Upper lobe of left lung (tissue), 6 donors: ENCODE data around the gene MAPKBP1. TPM values are rescaled to one million over a fixed set of nuclear protein-coding genes. Genes with fewer than 3 reads are reported as not detected.

ENCODE experiments used
- ATAC-seq, 2 donors: fragments of 200-7000 bp; cut with Tn5 transposase; one replicate each; pipeline ENCODE4 v1.9.1; 2022; ENCODE audit warnings: mild to moderate bottlenecking in 2 of 2, moderate library complexity in 2 of 2; ENCODE audit not compliant: low FRiP score in 2 of 2
- DNase-seq, 2 donors: peaks; one replicate each; pipeline ENCODE4 v3.0.0-alpha.2; 2019 to 2020
- H3K27ac ChIP-seq, 4 donors: fragments of 200-600 bp; sonication (generic); one replicate each; pipeline ENCODE4 v1.5.1; 2016 to 2019
- H3K27me3 ChIP-seq, 4 donors: fragments of 200-600 bp; sonication (generic); one replicate each; pipeline ENCODE4 v1.5.1; 2017 to 2019
- H3K36me3 ChIP-seq, 4 donors: fragments of 200-600 bp; sonication (generic); one replicate each; pipeline ENCODE4 v1.5.1; 2016 to 2019
- H3K4me1 ChIP-seq, 4 donors: fragments of 200-600 bp; sonication (generic); one replicate each; pipeline ENCODE4 v1.5.1; 2018 to 2019
- H3K4me3 ChIP-seq, 4 donors: fragments of 200-600 bp; sonication (generic); one replicate each; pipeline ENCODE4 v1.5.1; 2017 to 2019; ENCODE audit warnings: mild to moderate bottlenecking in 2 of 4, moderate library complexity in 1 of 4
- H3K9me3 ChIP-seq, 4 donors: fragments of 200-600 bp; sonication (generic); one replicate each; pipeline ENCODE4 v1.5.1; 2018 to 2019
- CTCF ChIP-seq, 6 experiments: fragments of 450-650 bp in 4 of 6; fragments of 200-600 bp in 2 of 6; sonication (generic) in 2 of 6; IDR thresholded peaks; one replicate each; pipeline ENCODE4 v1.5.1; 2016 to 2019; ENCODE audit warnings: antibody characterized with exemption in 6 of 6
- EP300 ChIP-seq, 4 donors: sonication (generic); formaldehyde crosslinking; IDR thresholded peaks; one replicate each; pipeline ENCODE4 v1.5.1; 2017; ENCODE audit warnings: antibody characterized with exemption in 4 of 4, control low read depth in 2 of 4
- POLR2A ChIP-seq, 4 donors: fragments of 450-650 bp; IDR thresholded peaks; one replicate each; pipeline ENCODE4 v1.5.1; 2016 to 2017; ENCODE audit warnings: antibody characterized with exemption in 4 of 4, mild to moderate bottlenecking in 2 of 4
- POLR2AphosphoS5 ChIP-seq, 2 donors: sonication (generic); formaldehyde crosslinking; IDR thresholded peaks; one replicate each; pipeline ENCODE4 v1.5.1; 2017; ENCODE audit warnings: antibody characterized with exemption in 2 of 2
- WGBS, 2 donors: methylation state at CpG; one replicate each; pipeline ENCODE4 v1.1.5; 2017 to 2018; 5-methylcytosine and 5-hydroxymethylcytosine counted together
- total RNA-seq, 6 donors: library from RNA; depleted of rRNA in 4 of 6; stranded (reverse); fragments of >200 nt in 4 of 6; gene quantifications; one replicate each; pipeline versions ENCODE4 v1.1.0 to v1.2.1, GENCODE V29; 2016 to 2021
- donor health status: DM: no; HTN: no; CAD: no; lungs with moderate emphysema.
- donor health status: DM: no; HTN: yes; CAD: no; lungs with severe emphysema.

The MAPKBP1 gene
- total RNA-seq, 6 donors from 2014 or later = 12.8 to 83.8 (median 26.8) TPM

GRCh38 chr15:41816788-41817187 is 42.5 kb downstream of the MAPKBP1 start:
- DNase-seq = no peak
- no peak for ATAC-seq
- H3K27ac ChIP-seq = no peak overlapping the region
- peaks cover 0 to 97% (median 61%) of the 10 kb centered on the region in 4 donors for H3K36me3 ChIP-seq
- no peaks in the 10 kb centered on the region for H3K27me3 ChIP-seq
- 89 to 98% methylated on average over 8 to 9 of the region's 9 CpGs for WGBS, 2 donors
- H3K4me3 ChIP-seq = no peak overlapping the region
- H3K4me1 ChIP-seq = no peaks in the 10 kb centered on the region
- H3K9me3 ChIP-seq = no peaks in the 10 kb centered on the region
- TF ChIP-seq POLR2A (IDR thresholded peaks at IDR 0.05) (no peak), CTCF (IDR thresholded peaks at IDR 0.05) (no peak), POLR2AphosphoS5 (IDR thresholded peaks at IDR 0.05) (no peak), EP300 (IDR thresholded peaks at IDR 0.05) (no peak)

DNA sequence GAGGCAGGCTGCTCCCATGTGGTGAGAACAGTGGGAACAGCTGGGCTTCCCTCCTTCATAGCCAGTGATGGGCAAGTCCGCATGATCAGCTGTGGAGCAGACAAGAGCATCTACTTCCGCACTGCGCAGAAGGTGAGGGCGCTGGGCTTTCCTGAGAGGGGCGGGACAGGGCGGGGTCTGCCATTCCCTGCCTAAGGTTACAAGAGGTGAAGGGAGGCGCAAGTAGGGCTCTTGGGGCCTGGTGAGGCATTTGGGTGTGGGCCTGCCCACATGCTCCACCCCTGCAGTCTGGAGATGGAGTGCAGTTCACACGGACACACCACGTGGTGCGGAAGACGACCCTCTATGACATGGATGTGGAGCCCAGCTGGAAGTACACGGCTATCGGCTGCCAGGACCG is 43.0 kb downstream of the MAPKBP1 start:
- WGBS, 2 donors = 83 to 94% methylated on average over 13 to 14 of the region's 14 CpGs
- Histone ChIP-seq H3K4me3 (no peak overlapping the region), H3K27me3 (no peaks in the 10 kb centered on the region), H3K27ac (no peak overlapping the region), H3K4me1 (no peaks in the 10 kb centered on the region), H3K9me3 (no peaks in the 10 kb centered on the region), H3K36me3 (peaks cover 0 to 99% (median 66%) of the 10 kb centered on the region in 4 donors)
- ATAC-seq (no peak), DNase-seq (no peak)
- TF ChIP-seq POLR2A (IDR thresholded peaks at IDR 0.05) (no peak), CTCF (IDR thresholded peaks at IDR 0.05) (no peak), POLR2AphosphoS5 (IDR thresholded peaks at IDR 0.05) (no peak), EP300 (IDR thresholded peaks at IDR 0.05) (no peak)

- H3K36me3 ChIP-seq = peaks cover 0 to 99% (median 70%) of the 10 kb centered on the region in 4 donors
- 90 to 94% methylated on average over 6 of the region's 6 CpGs for WGBS, 2 donors
- no peaks in the 10 kb centered on the region for H3K9me3 ChIP-seq
- no peak overlapping the region for H3K27ac ChIP-seq
- H3K4me1 ChIP-seq = no peaks in the 10 kb centered on the region
- TF ChIP-seq CTCF (IDR thresholded peaks at IDR 0.05) = no peak
- no peak for TF ChIP-seq EP300 (IDR thresholded peaks at IDR 0.05)
- TF ChIP-seq POLR2A (IDR thresholded peaks at IDR 0.05) = no peak
- no peak for TF ChIP-seq POLR2AphosphoS5 (IDR thresholded peaks at IDR 0.05)
- DNase-seq (no peak), ATAC-seq (no peak)
- no peaks in the 10 kb centered on the region for H3K27me3 ChIP-seq
- no peak overlapping the region for H3K4me3 ChIP-seq
These were observed 43.5 kb downstream of the MAPKBP1 start for GRCh38 chr15:41817781-41818180.

- Histone ChIP-seq H3K27me3 (no peaks in the 10 kb centered on the region), H3K27ac (no peak overlapping the region), H3K4me3 (no peak overlapping the region), H3K4me1 (no peaks in the 10 kb centered on the region), H3K36me3 (peaks cover 0 to 100% (median 75%) of the 10 kb centered on the region in 4 donors), H3K9me3 (no peaks in the 10 kb centered on the region)
- no peak for TF ChIP-seq CTCF (IDR thresholded peaks at IDR 0.05)
- TF ChIP-seq POLR2A (IDR thresholded peaks at IDR 0.05) = no peak
- TF ChIP-seq EP300 (IDR thresholded peaks at IDR 0.05) = no peak
- no peak for TF ChIP-seq POLR2AphosphoS5 (IDR thresholded peaks at IDR 0.05)
- no peak for DNase-seq
- no peak for ATAC-seq
- WGBS, 2 donors = 90 to 93% methylated on average over 7 to 9 of the region's 9 CpGs
These were observed 45.3 kb downstream of the MAPKBP1 start for GRCh38 chr15:41819455-41820050.
